ENCODE data around the gene PSD.
A peak's percentile ranks its signal among the peaks of the same experiment; 100 is the strongest.

The PSD gene

DNA sequence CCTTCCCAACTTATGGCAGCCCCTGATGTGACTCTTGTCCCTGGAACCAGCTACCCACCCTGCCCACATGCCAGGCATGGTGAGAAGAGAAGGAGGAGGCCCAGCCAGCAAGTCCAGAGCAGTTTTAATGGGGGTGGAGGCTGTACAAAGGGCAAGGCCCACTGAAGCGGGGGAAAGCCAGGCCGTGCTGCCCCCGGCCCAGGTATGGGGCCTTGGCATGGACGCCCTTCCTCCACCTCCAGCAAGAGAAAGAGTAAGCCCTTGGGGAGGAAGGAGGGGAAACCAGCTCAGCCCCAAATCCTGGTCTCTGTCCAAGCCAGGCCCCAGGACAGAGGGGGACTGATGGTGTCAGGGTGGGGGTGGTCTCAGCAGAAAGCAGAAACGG lies 16.1 kb downstream of the PSD start:
- DNase-seq, result no peak

DNA sequence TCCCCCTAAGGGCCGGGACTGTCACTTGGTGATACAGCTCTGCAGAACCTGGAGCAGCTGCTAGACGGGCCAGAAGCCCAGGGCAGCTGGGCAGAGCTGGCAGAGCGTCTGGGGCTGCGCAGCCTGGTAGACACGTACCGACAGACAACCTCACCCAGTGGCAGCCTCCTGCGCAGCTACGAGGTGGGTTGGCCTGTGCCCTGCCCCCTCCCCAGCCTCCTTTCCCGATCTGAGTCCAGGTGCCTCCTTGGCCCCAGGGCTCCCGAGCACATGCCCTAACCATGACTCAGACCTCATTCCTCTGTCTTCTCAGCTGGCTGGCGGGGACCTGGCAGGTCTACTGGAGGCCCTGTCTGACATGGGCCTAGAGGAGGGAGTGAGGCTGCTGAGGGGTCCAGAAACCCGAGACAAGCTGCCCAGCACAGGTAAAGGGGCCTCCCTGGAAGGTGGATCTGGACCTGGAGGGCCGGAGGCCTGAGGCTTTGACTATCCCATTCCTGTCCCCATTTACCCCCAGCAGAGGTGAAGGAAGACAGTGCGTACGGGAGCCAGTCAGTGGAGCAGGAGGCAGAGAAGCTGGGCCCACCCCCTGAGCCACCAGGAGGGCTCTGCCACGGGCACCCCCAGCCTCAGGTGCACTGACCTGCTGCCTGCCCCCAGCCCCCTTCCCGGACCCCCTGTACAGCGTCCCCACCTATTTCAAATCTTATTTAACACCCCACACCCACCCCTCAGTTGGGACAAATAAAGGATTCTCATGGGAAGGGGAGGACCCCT lies 16.7 kb downstream of the PSD start:
- no peak for DNase-seq

DNA sequence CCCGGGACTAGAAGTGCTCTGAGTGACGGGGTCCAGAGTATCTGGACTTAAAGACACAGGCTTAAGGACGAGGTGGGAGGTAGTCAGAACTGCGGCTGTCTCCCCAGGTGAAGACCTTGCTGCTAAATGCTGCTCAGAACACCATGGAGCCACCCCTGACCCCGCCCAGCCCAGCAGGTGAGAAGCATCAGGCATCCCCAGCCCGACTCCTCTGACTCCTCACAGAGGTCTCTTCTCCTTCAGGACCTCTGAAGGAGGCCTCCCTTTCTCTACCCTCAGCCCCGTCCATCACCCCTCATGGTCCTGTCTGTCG lies 17.3 kb downstream of the PSD start:
- no peak for DNase-seq

DNA sequence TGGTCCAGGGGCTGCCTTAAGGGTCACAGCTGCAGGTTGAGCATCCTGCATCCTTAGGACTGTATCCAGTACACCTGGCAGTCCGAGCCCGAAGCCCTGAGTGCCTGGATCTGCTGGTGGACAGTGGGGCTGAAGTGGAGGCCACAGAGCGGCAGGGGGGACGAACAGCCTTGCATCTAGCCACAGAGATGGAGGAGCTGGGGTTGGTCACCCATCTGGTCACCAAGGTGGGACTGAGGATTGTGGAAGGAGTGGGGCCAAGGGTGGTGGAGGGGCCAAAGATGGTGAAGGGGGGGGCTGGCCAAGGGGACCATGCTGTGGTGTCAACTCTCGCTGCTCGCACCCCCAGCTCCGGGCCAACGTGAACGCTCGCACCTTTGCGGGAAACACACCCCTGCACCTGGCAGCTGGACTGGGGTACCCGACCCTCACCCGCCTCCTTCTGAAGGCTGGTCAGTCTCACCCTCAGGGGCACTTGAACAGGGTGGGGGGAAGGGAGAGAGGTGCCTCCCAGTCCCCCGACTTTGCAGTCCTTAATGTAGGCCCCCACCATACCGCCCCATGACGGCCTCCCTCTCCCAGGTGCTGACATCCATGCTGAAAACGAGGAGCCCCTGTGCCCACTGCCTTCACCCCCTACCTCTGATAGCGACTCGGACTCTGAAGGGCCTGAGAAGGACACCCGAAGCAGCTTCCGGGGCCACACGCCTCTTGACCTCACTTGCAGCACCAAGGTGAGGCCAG lies 17.8 kb downstream of the PSD start:
- no peak for DNase-seq

DNA sequence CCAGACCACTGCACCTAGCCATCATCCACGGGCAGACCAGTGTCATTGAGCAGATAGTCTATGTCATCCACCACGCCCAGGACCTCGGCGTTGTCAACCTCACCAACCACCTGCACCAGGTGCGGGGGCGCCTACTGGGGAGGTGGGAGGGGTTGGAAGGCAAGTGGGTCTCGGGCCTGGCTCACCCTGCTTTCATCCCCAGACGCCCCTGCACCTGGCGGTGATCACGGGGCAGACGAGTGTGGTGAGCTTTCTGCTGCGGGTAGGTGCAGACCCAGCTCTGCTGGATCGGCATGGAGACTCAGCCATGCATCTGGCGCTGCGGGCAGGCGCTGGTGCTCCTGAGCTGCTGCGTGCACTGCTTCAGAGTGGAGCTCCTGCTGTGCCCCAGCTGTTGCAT lies 18.5 kb downstream of the PSD start:
- no peak for DNase-seq

DNA sequence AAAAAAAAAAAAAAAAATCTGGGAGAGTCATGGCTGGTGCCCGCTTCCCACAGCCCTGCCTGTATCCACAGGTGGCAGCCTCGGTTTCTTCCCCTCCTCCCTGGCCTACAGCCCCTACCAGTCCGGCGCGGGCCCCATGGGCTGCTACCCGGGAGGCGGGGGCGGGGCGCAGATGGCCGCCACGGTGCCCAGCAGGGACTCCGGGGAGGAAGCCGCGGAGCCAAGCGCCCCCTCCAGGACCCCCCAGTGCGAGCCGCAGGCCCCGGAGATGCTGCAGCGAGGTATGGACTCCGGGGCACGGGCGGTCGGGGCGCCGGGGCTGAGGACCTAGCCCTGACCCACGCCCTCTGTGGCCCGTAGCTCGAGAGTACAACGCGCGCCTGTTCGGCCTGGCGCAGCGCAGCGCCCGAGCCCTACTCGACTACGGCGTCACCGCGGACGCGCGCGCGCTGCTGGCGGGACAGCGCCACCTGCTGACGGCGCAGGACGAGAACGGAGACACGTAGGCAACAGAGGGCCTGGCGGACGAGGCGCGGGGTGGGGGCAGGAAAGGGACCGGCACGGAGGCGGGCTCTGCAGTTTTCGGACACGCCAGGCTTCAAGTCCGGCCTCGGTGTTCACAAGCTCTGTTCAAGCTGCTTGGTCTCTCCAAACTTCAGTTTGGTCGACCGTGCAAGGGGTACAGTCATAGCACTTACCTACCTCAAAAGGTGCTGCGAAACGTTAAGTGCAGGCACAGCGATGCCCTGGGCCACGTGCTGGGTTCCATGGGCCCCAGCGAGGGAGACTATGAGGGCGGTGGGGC lies 19.2 kb downstream of the PSD start:
- DNase-seq, result no peak

DNA sequence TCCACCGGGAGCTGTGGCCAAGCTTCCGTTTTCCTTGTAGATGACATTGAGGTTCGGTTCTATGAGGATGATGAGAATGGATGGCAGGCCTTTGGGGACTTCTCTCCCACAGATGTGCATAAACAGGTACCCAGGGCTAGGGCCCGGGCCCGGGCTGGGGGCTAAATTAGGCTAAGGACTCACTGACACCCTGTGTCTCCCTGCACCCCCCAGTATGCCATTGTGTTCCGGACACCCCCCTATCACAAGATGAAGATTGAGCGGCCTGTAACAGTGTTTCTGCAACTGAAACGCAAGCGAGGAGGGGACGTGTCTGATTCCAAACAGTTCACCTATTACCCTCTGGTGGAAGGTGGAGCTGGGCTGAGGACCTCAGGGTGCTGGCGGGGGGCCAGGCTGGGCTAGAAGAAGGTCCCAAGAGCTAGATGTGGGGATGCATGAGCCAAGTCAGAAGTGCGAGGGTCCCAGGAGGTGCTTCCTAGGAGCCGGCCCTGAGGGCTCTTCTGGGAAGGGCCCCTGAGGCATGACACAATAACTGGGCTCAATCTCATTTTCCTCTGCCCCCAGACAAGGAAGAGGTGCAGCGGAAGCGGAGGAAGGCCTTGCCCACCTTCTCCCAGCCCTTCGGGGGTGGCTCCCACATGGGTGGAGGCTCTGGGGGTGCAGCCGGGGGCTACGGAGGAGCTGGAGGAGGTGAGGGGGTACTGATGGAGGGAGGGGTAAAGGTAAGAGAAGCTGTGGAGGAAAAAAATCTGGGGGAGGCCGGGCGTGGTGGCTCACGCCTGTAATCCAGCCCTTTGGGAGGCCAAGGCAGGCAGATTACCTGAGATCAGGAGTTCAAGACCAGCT lies 20.2 kb downstream of the PSD start:
- DNase-seq, result no peak

DNA sequence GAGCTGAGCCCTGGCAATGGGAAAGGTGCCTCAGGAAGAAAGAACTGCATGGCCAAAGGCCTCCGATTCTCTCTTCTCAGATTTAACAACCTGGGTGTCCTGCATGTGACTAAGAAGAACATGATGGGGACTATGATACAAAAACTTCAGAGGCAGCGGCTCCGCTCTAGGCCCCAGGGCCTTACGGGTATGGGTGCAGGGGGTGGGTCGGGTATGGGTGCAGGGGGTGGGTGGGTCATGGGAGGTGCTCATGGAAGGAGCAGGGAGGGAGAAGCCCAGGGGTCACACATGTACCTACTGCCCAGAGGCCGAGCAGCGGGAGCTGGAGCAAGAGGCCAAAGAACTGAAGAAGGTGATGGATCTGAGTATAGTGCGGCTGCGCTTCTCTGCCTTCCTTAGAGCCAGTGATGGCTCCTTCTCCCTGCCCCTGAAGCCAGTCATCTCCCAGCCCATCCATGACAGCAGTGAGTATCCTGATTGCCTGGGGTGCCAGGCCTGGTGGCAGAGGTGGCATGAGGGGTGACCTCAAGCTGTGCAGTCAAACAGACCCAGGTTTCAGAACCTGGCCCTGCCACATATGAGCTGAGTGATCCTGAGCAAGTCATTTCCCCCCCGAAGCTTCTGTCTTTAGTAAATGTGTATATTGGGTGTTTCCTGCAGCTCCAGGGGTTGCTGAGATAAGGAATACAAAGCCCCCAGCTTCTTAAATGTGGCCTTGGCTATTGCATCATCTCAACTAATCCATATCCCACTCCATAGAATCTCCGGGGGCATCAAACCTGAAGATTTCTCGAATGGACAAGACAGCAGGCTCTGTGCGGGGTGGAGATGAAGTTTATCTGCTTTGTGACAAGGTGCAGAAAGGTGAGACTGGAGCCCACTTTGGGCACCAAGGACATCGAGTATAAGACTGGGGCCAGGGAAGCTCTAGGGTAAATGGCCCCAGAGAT lies 21.1 kb downstream of the PSD start:
- DNase-seq, result no peak

DNA sequence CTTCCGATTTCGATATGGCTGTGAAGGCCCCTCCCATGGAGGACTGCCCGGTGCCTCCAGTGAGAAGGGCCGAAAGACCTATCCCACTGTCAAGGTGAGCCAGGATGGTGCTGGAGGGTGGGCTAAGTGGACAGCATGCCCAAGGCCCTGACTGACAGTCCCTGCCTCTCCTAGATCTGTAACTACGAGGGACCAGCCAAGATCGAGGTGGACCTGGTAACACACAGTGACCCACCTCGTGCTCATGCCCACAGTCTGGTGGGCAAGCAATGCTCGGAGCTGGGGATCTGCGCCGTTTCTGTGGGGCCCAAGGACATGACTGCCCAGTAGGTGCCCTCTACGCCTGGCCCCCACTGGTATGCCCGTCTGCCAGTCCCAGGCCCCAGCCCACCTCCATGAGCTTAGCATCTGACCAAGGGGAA lies 21.8 kb downstream of the PSD start:
- no peak for DNase-seq

DNA sequence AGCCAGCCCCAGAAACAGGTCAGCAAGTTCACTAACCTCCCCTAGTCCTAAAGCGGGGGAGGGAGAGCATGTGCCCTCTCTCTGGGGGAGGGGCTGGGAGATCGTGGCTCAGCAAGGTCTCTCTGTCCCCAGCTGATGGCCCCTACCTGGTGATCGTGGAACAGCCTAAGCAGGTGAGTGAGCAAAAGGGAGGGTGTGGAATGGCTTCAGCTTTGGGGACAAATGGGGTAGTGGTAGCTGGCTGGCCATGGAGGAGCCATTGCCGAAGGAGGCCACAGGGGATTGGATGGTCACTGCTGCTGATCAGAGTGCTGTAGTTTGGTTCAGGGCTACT lies 22.3 kb downstream of the PSD start:
- no peak for DNase-seq

DNA sequence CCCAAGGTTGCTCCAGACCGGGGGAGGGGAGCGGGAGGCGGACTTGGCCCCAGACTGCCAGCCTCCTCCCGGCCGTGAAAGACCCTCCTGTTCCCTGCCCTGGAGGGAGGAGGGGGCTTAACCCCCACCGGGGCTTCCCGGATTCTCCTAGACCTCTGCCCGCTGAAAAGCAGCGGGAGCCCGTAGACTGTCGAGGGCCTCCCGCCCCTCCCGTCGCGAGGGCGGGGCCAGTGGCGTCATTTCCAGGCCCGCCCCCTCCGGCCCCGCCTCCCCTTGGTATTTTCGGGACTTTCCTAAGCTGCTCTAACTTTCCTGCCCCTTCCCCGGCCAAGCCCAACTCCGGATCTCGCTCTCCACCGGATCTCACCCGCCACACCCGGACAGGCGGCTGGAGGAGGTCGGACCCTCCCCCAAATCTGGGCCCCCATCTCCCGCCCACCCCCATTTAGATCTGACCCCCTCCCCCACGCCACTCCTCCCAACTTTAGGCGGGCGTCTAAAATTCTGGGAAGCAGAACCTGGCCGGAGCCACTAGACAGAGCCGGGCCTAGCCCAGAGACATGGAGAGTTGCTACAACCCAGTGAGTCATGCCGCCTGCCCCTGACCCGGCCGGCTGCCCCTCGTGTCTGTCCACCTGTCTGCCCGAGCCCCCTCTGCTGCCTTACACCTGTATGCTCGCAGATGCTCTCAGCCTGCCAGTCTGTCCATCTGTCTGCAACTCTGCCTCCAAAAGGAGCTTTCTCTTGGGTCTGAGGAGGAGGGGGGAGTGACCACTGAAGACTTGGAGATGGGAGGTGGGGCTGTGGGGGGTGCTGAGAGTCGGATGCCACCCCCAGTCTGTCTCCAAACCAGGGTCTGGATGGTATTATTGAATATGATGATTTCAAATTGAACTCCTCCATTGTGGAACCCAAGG lies 22.9 kb downstream of the PSD start, which contains the start of gene NFKB2:
Gene NFKB2 (plus strand): TSS at position 306 of the 917 bp plus-strand sequence. CDS start 255 bp downstream, at position 561.
- no peak for DNase-seq

DNA sequence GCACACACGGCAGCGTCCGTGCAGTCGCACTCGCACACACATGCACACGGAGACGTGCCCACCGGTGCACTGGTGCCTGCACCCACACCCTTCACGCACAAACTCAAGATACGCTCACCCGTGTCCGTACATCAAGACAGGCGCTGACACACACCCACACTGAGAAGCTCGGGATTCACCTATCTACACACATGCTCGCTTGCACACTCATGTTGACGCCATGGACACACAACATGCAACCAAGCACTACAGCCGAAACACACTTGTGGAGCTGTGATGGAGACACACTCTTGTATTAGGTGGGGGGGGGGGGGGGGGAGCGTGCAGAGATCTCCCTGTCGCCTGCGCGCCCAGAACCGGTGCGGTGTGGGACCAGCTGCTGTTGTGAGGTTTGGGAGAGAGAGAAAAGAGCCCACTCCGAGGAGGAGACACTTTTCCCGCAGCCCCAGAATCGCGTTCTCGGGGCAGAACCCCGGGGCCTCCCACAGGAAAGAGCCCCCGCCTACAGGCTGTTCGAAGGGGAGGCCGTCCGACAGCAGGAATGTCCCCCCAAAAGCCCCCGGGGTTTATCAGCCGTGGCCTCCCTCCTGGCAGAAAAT lies 23.7 kb downstream of the PSD start:
- DNase-seq, result no peak

DNA sequence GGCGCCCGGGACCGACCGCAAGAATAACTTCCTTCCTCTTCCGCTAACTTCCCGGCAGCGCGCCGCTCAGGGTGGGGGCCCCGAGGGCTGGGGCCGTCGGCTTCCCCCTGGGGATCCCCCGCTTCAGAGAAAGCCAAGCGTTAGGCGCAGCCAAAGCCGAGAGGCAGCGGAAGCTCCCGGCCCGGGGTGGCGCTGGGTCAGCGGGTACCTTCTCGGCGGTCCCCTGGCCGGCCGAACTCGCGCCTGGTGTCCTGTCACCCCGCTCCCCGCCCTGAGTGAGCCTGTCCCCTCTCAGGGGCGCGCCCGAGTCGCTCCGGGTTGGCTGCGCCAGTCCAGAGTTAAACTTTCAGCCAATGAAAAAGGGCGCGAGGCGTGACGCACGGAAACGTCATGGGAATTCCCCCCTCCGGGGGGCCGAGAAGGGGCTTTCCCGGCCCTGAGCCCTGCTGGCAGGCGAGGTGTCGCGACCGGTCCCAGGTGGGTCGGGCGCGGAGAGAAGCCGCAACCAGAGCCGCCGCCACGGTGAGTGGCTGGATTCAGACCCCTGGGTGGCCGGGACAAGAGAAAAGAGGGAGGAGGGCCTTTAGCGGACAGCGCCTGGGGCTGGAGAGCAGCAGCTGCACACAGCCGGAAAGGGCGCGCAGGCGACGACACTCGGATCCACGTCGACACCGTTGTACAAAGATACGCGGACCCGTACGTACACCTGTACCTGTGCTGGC lies 24.3 kb downstream of the PSD start:
- peak; percentile 24 for DNase-seq

DNA sequence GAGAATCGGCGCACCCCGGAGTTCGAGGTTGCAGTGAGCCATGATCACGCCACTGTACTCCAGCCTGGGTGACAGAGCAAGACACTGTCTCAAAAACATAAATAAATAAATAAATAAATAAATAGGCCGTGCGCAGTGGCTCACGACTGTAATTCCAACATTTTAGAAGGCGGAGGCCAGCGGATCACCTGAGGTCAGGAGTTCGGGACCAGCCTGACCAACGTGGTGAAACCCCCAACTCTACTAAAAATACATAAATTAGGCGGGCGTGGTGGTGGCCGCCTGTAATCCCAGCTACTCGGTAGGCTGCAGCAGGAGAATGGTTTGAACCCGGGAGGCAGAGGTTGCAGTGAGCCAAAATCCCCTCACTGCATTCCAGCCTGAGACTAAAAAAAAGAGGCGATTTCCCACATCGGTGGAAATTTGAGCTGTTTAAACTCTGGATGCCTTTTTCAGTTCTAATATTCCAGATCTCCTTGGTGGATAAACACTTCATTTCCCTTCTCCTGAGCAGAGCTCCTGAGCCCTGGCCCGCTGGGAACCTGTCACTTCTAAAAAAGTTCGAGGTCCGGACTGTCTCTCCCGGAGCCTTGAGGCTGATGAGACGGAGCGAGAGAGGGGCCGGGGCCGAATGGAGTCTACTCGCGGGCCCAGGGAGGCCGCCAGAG lies 25.0 kb downstream of the PSD start:
- DNase-seq, result no peak

DNA sequence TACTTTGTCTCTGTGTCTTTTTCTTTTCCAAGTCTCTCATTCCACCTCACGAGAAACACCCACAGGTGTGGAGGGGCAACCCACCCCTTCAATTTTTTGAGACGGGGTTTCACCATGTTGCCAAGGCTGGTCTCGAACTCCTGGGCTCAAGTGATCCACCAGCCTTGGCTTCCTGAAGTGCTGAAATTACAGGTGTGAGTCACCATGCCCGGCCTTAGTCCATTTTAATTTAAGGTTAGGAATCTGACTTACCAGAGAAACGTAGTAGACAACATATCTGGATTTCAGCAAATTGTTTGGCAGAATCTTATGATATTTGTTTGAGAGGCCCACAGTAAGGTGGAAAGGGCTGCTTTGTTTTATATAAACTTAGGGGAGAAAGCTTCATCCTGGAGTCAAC lies 26.3 kb downstream of the PSD start:
- DNase-seq, result no peak

DNA sequence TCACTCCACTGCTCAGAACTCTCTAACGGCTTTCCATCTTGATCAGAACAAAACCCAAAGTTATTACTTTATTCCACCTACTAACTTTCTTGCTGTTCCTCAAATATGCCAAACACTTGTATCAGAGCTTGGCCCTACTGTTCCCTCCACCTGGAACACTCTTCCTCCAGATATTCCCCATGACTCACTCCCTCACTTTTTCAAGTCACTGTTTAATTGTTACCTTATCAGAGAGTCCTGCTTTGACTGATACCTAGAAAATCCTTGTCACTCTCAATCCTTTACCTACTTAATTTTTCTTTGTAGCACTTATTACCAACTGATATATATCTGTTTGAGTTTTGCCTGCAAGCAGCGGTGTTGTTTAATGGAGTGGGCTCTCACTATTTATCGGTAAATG lies 28.7 kb downstream of the PSD start:
- DNase-seq, result no peak

DNA sequence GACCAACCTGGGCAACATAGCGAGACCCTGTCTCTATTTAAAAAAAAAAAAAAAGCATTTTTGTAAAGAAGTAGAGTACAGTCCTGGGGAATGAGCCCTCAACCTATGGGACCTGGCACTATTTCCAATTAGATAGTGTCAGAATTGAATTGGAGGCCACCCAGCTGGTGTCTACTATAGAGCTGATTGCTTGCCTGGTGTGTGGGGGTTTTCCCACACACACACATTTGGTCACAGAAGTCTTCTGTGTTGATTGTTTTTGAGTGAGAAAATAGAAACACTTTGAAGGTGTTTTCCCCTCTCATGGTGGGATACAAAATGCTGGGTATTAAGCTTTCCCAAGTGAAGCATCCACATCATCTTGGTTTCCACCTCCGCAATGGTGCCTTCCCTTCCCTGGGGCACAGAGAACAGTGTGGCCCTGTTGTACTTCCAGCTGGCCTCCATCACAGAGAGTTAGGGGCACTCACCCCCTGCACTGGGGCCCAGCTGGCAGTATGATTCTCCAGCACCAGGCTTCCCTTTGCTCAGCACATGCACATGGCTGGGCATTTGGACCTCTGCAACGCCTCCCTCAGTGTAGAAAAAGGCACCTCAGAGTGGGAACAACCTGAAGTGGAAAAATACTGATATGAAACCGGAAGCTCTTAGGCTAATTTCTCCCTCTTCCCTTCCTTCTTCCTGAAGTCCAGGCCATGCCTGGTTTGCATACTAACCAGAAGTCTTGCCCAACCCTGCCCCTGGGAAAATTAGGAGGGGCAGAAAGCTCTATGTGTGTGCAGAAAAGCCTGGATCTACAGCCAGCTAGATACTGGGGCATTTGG lies 33.8 kb downstream of the PSD start:
- DNase-seq, result no peak

DNA sequence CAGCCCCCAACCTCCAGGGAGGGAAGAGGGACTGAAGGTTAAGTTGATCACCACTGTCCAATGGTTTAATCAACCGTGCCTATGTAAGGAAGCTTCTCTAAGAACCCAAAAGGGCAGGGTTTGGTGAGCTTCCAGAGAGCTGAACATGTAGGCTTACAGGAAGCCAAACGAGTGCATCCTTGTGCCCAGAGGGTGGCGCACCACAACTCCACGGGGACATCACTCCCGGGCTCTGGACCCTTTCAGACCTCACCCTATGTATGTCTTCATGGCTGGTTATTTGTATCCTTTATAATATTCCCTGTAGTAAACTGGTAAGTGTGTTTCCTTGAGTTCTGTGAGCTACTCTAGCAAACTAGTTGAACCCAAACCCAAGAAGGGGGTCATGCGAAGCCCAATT lies 34.5 kb downstream of the PSD start:
- DNase-seq, result no peak
